ENCODE data around the gene WDR45. TPM values are rescaled to one million over a fixed set of nuclear protein-coding genes. Genes with fewer than 3 reads are reported as not detected.

WDR45 gene
- total and polyA plus RNA-seq, 8 donors: 34.9 to 121 (median 47.0) TPM

GRCh38 chrX:49067285-49068120, 12.2 kb downstream of the WDR45 start:
- intact Hi-C loops (cut with DNase I): no loop called here
- no peak overlapping the region for H3K4me3 ChIP-seq
- no peaks in the 10 kb centered on the region for H3K27me3 ChIP-seq
- DNase-seq: no peak
- no peaks in the 10 kb centered on the region for H3K4me1 ChIP-seq
- 83 to 94% methylated on average over 36 to 38 of the region's 41 CpGs for WGBS, 2 donors
- TF ChIP-seq, protein P1, sequence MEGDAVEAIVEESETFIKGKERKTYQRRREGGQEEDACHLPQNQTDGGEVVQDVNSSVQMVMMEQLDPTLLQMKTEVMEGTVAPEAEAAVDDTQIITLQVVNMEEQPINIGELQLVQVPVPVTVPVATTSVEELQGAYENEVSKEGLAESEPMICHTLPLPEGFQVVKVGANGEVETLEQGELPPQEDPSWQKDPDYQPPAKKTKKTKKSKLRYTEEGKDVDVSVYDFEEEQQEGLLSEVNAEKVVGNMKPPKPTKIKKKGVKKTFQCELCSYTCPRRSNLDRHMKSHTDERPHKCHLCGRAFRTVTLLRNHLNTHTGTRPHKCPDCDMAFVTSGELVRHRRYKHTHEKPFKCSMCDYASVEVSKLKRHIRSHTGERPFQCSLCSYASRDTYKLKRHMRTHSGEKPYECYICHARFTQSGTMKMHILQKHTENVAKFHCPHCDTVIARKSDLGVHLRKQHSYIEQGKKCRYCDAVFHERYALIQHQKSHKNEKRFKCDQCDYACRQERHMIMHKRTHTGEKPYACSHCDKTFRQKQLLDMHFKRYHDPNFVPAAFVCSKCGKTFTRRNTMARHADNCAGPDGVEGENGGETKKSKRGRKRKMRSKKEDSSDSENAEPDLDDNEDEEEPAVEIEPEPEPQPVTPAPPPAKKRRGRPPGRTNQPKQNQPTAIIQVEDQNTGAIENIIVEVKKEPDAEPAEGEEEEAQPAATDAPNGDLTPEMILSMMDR (IDR thresholded peaks at IDR 0.05): no peak
- H3K27ac ChIP-seq: no peak overlapping the region
- no peak for ATAC-seq
- H3K9me3 ChIP-seq: no peaks in the 10 kb centered on the region
- FAIRE-seq: no peak
- no peaks in the 10 kb centered on the region for H3K36me3 ChIP-seq

GRCh38 chrX:49066690-49067089, 13.0 kb downstream of the WDR45 start:
- FAIRE-seq (no peak), ATAC-seq (no peak), DNase-seq (no peak)
- Histone ChIP-seq H3K4me3 (no peak overlapping the region), H3K9me3 (no peaks in the 10 kb centered on the region), H3K27me3 (no peaks in the 10 kb centered on the region), H3K4me1 (no peaks in the 10 kb centered on the region), H3K27ac (no peak overlapping the region), H3K36me3 (no peaks in the 10 kb centered on the region)
- intact Hi-C loops (cut with DNase I): no loop called here
- 72 to 84% methylated on average over 9 of the region's 9 CpGs for WGBS, 2 donors
- TF ChIP-seq, protein P1 (IDR thresholded peaks at IDR 0.05): no peak

DNA sequence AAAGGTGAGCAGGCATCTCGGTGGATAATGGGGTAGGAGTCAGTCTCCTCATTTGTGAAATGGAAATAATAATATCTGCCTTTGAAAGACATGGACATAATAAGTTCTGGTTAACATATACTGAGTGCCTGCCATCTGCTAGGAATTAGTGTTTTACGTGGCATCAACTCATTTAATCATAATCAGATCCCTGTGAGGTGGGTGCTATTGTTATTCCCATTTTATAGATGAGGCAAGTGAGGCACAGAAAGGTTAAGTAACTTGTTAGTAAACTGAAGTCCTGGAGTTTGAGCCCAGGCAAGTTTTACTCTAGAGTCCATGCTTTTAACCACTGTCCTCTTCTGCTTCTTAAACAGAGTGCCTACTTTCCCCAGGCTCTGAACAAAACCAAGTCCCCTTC, 13.4 kb downstream of the WDR45 start:
- Histone ChIP-seq H3K36me3 (no peaks in the 10 kb centered on the region), H3K9me3 (no peaks in the 10 kb centered on the region), H3K27me3 (no peaks in the 10 kb centered on the region), H3K4me1 (no peaks in the 10 kb centered on the region), H3K4me3 (no peak overlapping the region), H3K27ac (no peak overlapping the region)
- 68 to 96% methylated on average over 2 of the region's 2 CpGs for WGBS, 2 donors
- no peak for ATAC-seq
- intact Hi-C loops (cut with DNase I): no loop called here
- DNase-seq: no peak
- TF ChIP-seq, protein P1 (IDR thresholded peaks at IDR 0.05): no peak
- FAIRE-seq: no peak

DNA sequence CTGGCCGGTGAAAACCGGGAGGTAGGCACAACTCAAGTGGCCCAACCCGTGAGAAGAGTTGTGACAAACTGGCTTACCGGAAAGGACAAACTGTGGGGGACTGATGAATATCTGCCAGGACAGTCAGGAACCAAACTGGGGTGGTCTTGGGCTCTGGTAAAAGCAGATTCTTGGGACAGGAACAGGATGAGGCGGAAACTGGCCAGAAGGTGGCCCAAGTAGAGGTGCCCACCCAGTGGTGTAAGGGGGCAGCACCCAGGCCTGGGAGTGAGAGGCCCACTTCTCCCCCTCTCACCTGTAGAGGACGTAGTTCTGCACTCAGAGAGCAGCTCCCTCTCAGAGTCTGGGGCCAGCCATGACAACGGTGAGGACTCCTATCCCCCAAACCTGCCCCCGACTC, 15.0 kb downstream of the WDR45 start:
- H3K4me1 ChIP-seq: peaks cover 0 to 3% (median 0%) of the 10 kb centered on the region in 3 donors
- intact Hi-C loops (cut with DNase I): no loop called here
- H3K9me3 ChIP-seq: no peaks in the 10 kb centered on the region
- no peak overlapping the region for H3K27ac ChIP-seq
- no peak overlapping the region for H3K4me3 ChIP-seq
- FAIRE-seq: no peak
- no peaks in the 10 kb centered on the region for H3K27me3 ChIP-seq
- no peak for DNase-seq
- WGBS, 2 donors: 80 to 86% methylated on average over 8 of the region's 8 CpGs
- TF ChIP-seq, protein P1 (IDR thresholded peaks at IDR 0.05): no peak
- ATAC-seq: no peak
- no peaks in the 10 kb centered on the region for H3K36me3 ChIP-seq

GRCh38 chrX:49064303-49064702, 15.4 kb downstream of the WDR45 start:
- Histone ChIP-seq H3K9me3 (no peaks in the 10 kb centered on the region), H3K4me1 (peaks cover 0 to 3% (median 0%) of the 10 kb centered on the region in 3 donors), H3K36me3 (no peaks in the 10 kb centered on the region), H3K4me3 (no peak overlapping the region), H3K27ac (no peak overlapping the region), H3K27me3 (no peaks in the 10 kb centered on the region)
- ATAC-seq: no peak
- intact Hi-C loops (cut with DNase I): no loop called here
- TF ChIP-seq, protein P1 (IDR thresholded peaks at IDR 0.05): no peak
- 88 to 91% methylated on average over 19 to 20 of the region's 20 CpGs for WGBS, 2 donors
- no peak for FAIRE-seq
- DNase-seq: no peak

All from pancreas (tissue), 10 donors.